SK-N-SH treated with all-trans-retinoic acid at 6 μM for 48 hours (cell line): ENCODE measurements around the gene FSIP1.

Experiments
- ATAC-seq: fragments of 200-7000 bp; cut with Tn5 transposase; 3 replicates; pipeline ENCODE4 v1.9.1; 2020; ENCODE audit warnings: mild to moderate bottlenecking, moderate library complexity
- ARNTL ChIP-seq: fragments of 450-650 bp; formaldehyde crosslinking; IDR thresholded peaks from 2 replicates; pipeline ENCODE4 v1.5.0; 2020; ENCODE audit warnings: low read depth, mild to moderate bottlenecking, moderate library complexity, borderline replicate concordance
- BACH2 ChIP-seq: fragments of 250-450 bp; sonication (Bioruptor Pico); IDR thresholded peaks from 2 replicates; pipeline ENCODE4 v1.9.0; 2021; ENCODE audit warnings: mild to moderate bottlenecking, borderline replicate concordance
- CREB5 ChIP-seq: fragments of 250-450 bp; sonication (Bioruptor Pico); IDR thresholded peaks from 2 replicates; pipeline ENCODE4 v1.5.1; 2020; ENCODE audit warnings: low read depth, mild to moderate bottlenecking, moderate library complexity
- CSDC2 ChIP-seq: fragments of 250-450 bp; sonication (Bioruptor Pico); IDR thresholded peaks from 2 replicates; pipeline ENCODE4 v1.5.0; 2020; ENCODE audit warnings: mild to moderate bottlenecking, moderate library complexity
- CSRNP3 ChIP-seq: fragments of 250-450 bp; sonication (Bioruptor Pico); IDR thresholded peaks from 2 replicates; pipeline ENCODE4 v1.5.1; 2021; ENCODE audit warnings: mild to moderate bottlenecking, moderate library complexity
- ESRRG ChIP-seq: fragments of 250-450 bp; sonication (Bioruptor Pico); IDR thresholded peaks from 2 replicates; pipeline ENCODE4 v1.6.1; 2021; ENCODE audit warnings: mild to moderate bottlenecking
- GLIS3 ChIP-seq: fragments of 250-450 bp; sonication (Bioruptor Pico); IDR thresholded peaks from 2 replicates; pipeline ENCODE4 v1.5.0; 2020; ENCODE audit warnings: mild to moderate bottlenecking, moderate library complexity
- ISL1 ChIP-seq: fragments of 250-450 bp; sonication (Bioruptor Pico); IDR thresholded peaks from 2 replicates; pipeline ENCODE4 v2.1.2; 2022; ENCODE audit warnings: mild to moderate bottlenecking, moderate library complexity
- OSR1 ChIP-seq: fragments of 250-450 bp; sonication (Bioruptor Pico); IDR thresholded peaks from 2 replicates; pipeline ENCODE4 v1.8.0; 2022; ENCODE audit warnings: moderate library complexity, mild to moderate bottlenecking, inconsistent platforms
- PATZ1 ChIP-seq: fragments of 250-450 bp; sonication (Bioruptor Pico); IDR thresholded peaks from 2 replicates; pipeline ENCODE4 v1.8.0; 2020; ENCODE audit warnings: mild to moderate bottlenecking, moderate library complexity, borderline replicate concordance
- POU6F1 ChIP-seq: fragments of 250-450 bp; sonication (Bioruptor Pico); IDR thresholded peaks from 2 replicates; pipeline ENCODE4 v1.8.0; 2021; ENCODE audit warnings: low read depth, mild to moderate bottlenecking, moderate library complexity, borderline replicate concordance
- PPARA ChIP-seq: fragments of 250-450 bp; sonication (Bioruptor Pico); IDR thresholded peaks from 2 replicates; pipeline ENCODE4 v1.5.0; 2020; ENCODE audit warnings: mild to moderate bottlenecking, borderline replicate concordance
- RARB ChIP-seq: fragments of 250-450 bp; sonication (Bioruptor Pico); IDR thresholded peaks from 2 replicates; pipeline ENCODE4 v1.8.0; 2021; ENCODE audit warnings: mild to moderate bottlenecking, moderate library complexity
- TCF4 ChIP-seq: fragments of 250-450 bp; sonication (Bioruptor Pico); IDR thresholded peaks from 2 replicates; pipeline ENCODE4 v1.8.0; 2021; ENCODE audit warnings: mild to moderate bottlenecking, moderate library complexity, borderline replicate concordance
- TOX ChIP-seq: fragments of 250-450 bp; sonication (Bioruptor Pico); IDR thresholded peaks from 2 replicates; pipeline ENCODE4 v1.8.0; 2021; ENCODE audit warnings: mild to moderate bottlenecking, moderate library complexity, borderline replicate concordance
- TSHZ2 ChIP-seq: fragments of 250-450 bp; sonication (Bioruptor Pico); IDR thresholded peaks from 2 replicates; pipeline ENCODE4 v1.5.0; 2020; ENCODE audit warnings: mild to moderate bottlenecking, moderate library complexity
- ZC3H10 ChIP-seq: fragments of 250-450 bp; sonication (Bioruptor Pico); IDR thresholded peaks from 2 replicates; pipeline ENCODE4 v1.5.1; 2021; ENCODE audit warnings: mild to moderate bottlenecking, moderate library complexity
- ZFP3 ChIP-seq: fragments of 250-450 bp; sonication (Bioruptor Pico); IDR thresholded peaks from 2 replicates; pipeline ENCODE4 v1.5.0; 2020; ENCODE audit warnings: mild to moderate bottlenecking, moderate library complexity
- ZNF565 ChIP-seq: fragments of 450-650 bp; formaldehyde crosslinking; conservative IDR thresholded peaks from 2 replicates; pipeline ENCODE4 v1.5.0; 2020; ENCODE audit warnings: low read depth, mild to moderate bottlenecking, moderate library complexity
- ZNF70 ChIP-seq: fragments of 450-650 bp; formaldehyde crosslinking; IDR thresholded peaks from 2 replicates; pipeline ENCODE4 v1.5.0; 2020; ENCODE audit warnings: mild to moderate bottlenecking, moderate library complexity

The FSIP1 gene

GRCh38 chr15:39629371-39629770, 153.3 kb downstream of the FSIP1 start (continued):
- TF ChIP-seq CSRNP3 (no peak), ZNF70 (CRISPR knock-in tag) (no peak), OSR1 (CRISPR knock-in tag) (no peak), ISL1 (CRISPR knock-in tag) (no peak), TSHZ2 (no peak)

- ATAC-seq: no peak
- TF ChIP-seq GLIS3 (CRISPR knock-in tag) (no peak), TCF4 (CRISPR knock-in tag) (no peak), TOX (CRISPR knock-in tag) (no peak), ISL1 (CRISPR knock-in tag) (no peak), RARB (CRISPR knock-in tag) (no peak), ARNTL (no peak), PPARA (no peak), ZC3H10 (no peak), OSR1 (CRISPR knock-in tag) (no peak), BACH2 (CRISPR knock-in tag) (no peak), ZFP3 (CRISPR knock-in tag) (no peak), CSDC2 (no peak), ESRRG (CRISPR knock-in tag) (no peak)
These were observed 153.9 kb downstream of the FSIP1 start for GRCh38 chr15:39628546-39629257.

- ATAC-seq: 0 out of 3 replicates have a peak, but pooled peaks have one; percentile 12
These were observed 154.5 kb downstream of the FSIP1 start for GRCh38 chr15:39628144-39628508.

More at GRCh38 chr15:39628144-39628508, 154.5 kb downstream of the FSIP1 start:
- no peak for TF ChIP-seq TSHZ2
- TF ChIP-seq ZFP3 (CRISPR knock-in tag): no peak
- TF ChIP-seq CREB5: no peak
- no peak for TF ChIP-seq ARNTL
- no peak for TF ChIP-seq GLIS3 (CRISPR knock-in tag)
- no peak for TF ChIP-seq ZC3H10
- no peak for TF ChIP-seq ZNF565
- no peak for TF ChIP-seq BACH2 (CRISPR knock-in tag)
- no peak for TF ChIP-seq ISL1 (CRISPR knock-in tag)
- TF ChIP-seq PATZ1 (CRISPR knock-in tag): no peak
- TF ChIP-seq POU6F1 (CRISPR knock-in tag): no peak
- no peak for TF ChIP-seq RARB (CRISPR knock-in tag)
- TF ChIP-seq OSR1 (CRISPR knock-in tag): no peak
- no peak for TF ChIP-seq ESRRG (CRISPR knock-in tag)
